HG02870 (cell line): ENCODE data around the gene MAJIN.

Experiments used
- ATAC-seq: cut with Tn5 transposase; IDR thresholded peaks from one replicate; pipeline ENCODE4 v1.9.1; 2021; ENCODE audit warnings: mild to moderate bottlenecking, moderate library complexity; ENCODE audit not compliant: unreplicated experiment

Gene MAJIN

GRCh38 chr11:64894812-64895452 is 77.0 kb downstream of the MAJIN start:
- ATAC-seq, result no peak

GRCh38 chr11:64894070-64894811 is 77.7 kb downstream of the MAJIN start:
- no peak for ATAC-seq

DNA sequence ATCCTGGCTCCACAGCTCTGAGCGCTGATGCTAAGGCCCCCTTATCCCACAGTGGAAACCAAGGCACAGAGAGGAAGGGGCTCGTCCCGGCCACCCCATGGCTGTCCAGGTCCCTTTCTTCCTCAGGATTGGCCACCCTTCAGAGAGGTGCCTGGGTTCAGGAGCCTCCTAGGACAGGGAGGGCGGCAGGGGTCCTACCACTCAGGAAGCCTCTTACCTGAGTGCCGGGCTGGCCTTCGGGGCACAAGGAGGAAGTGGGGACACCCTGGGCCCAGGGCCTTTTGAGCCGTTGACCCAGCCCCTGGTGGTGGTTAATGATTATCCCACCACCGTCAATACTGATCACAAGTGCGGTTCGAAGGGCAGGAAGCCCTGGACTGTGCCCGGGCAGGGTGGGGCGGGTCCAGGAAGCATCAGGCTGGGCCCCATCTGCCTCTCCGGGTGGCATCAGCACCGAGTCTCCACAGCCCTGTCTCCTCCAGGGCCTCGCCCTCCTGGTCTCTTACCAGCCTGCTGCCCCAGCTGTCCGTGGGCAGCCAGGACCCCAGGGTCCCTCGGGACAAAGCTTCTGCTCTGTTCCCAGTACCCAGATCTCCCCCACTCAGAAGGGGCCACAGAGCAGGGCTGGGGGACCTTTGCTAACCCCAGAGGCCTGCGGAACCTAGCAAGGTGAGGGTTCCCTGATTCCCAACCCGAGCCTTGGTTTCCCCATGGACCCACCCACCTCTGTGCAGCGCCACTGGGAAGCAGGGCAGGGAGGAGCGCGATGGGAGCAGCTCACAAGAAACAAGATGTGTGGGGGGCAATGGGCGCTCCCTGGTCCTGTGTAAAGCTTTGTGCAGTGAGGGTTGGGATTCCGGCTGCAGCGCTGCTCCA is 78.5 kb downstream of the MAJIN start:
- ATAC-seq, result no peak

DNA sequence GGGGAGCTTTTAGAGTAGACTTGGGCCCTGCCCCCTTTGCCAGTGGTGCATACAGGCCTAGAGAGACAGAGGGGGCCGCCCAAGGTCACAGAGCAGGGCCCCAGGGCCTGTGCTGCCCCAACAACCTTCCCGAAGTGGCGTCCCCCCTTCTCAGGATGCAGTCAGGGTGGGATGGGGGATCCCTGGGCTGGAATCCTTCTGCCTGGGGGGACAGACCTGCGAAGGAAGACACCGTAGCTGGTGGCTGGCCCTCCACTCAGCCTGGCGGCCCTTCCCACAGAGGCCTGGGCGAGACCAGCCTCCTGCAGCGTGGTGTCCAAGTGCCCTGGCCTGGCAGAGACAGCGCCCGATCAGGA is 79.1 kb downstream of the MAJIN start:
- ATAC-seq, result no peak

- ATAC-seq, result no peak
Observed at GRCh38 chr11:64892411-64892831, 79.5 kb downstream of the MAJIN start.

GRCh38 chr11:64891880-64892279 is 80.0 kb downstream of the MAJIN start:
- ATAC-seq, result no peak

DNA sequence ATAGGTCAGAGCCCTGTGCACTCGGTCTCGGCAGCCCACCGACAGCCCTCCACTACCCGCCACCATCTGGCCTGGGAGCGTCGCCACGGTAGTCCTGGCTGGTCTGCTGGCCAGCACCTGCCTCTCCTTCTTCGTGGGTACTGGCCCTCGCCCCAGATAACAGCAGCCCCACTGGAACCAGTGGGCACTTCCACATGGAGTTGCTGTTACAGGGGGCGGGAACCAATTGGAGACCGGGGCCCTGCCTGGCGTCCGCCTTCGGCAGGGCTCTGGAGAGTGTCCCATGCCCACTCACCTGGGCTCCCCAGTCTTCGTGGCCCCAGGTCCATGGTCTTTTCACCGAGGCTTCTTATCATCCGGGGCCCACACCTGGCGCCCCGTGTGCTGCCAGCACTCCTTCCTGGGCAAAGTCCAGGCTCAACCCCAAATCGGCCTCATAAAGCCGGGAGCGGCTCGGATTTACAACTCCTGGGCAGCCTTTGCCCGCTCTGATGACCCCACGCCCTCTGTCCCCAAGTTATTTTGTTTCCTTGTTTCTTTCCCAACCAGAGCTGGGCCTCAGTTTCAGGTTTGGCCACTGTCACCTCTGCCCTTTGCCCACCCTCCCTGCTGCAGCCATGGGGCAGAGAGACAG is 80.6 kb downstream of the MAJIN start:
- no peak for ATAC-seq

GRCh38 chr11:64890522-64890939 is 81.4 kb downstream of the MAJIN start:
- ATAC-seq, result no peak

DNA sequence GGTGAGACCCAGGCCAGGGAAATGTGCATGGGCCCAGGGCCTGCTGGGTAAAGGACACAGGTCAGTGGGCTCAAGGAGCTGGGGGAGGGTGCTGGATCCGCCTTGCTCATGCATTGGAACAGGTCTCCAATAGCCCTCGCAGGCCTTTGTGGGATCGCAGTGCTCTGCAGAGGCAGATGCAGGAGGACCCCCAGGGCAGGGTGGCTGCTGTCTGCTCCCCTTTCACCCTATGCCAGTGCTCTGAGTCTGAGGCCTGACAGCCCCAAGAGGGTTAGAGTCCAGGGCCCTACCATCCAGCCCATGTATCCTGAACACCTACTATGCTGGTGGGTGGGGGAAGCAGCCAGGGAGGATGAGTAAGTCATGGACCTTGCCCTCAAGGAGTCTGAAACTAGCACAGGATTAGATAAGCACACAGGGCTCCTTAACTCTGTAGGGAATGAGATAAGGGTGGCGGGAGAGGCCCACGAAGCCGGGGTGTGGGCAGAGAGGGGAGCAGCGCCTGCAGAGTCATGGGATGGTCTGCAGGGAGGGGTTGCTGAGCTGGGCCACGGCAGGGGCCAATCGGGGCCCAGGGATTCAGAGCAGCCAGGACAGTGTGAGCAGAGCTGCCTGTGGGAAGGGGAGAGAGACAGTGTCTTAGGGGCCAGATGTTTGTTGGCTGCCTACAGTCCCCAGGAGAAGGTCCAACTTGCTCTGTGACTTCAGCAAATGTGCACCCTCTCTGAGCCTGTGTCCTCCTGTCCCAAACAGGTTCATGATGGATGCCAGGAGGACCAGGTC is 83.0 kb downstream of the MAJIN start:
- no peak for ATAC-seq

GRCh38 chr11:64888406-64888728 is 83.5 kb downstream of the MAJIN start:
- no peak for ATAC-seq
